ENCODE measurements around the gene SLC35E1.

- TF ChIP-seq, protein P1, sequence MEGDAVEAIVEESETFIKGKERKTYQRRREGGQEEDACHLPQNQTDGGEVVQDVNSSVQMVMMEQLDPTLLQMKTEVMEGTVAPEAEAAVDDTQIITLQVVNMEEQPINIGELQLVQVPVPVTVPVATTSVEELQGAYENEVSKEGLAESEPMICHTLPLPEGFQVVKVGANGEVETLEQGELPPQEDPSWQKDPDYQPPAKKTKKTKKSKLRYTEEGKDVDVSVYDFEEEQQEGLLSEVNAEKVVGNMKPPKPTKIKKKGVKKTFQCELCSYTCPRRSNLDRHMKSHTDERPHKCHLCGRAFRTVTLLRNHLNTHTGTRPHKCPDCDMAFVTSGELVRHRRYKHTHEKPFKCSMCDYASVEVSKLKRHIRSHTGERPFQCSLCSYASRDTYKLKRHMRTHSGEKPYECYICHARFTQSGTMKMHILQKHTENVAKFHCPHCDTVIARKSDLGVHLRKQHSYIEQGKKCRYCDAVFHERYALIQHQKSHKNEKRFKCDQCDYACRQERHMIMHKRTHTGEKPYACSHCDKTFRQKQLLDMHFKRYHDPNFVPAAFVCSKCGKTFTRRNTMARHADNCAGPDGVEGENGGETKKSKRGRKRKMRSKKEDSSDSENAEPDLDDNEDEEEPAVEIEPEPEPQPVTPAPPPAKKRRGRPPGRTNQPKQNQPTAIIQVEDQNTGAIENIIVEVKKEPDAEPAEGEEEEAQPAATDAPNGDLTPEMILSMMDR (conservative IDR thresholded peaks at IDR 0.05): no peak
- TF ChIP-seq ZFX (IDR thresholded peaks at IDR 0.05): no peak
Observed at GRCh38 chr19:16594131-16594586, 21.9 kb upstream of the SLC35E1 start.

All from C4-2B (cell line).